IPS-18c (cell line): ENCODE measurements around the gene CNTN5.
"Not testable (repeated sequence)": the region's sequence is repeated elsewhere in the genome, so short reads cannot be mapped to it uniquely, and the experiment has no call there.

Source experiments
- H3K4me3 ChIP-seq: 2 replicates; pipeline ENCODE4 v1.7.0; 2013; ENCODE audit warnings: low read depth, mild to moderate bottlenecking, low read length, moderate library complexity; ENCODE audit not compliant: insufficient read depth
- H3K9me3 ChIP-seq: one replicate; pipeline ENCODE4 v1.6.1; 2013; ENCODE audit warnings: mild to moderate bottlenecking, low read length, moderate library complexity; ENCODE audit not compliant: control insufficient read depth, insufficient read depth

The CNTN5 gene

GRCh38 chr11:100269516-100269915, 1248.8 kb downstream of the CNTN5 start:
- no peak overlapping the region for H3K4me3 ChIP-seq
- H3K9me3 ChIP-seq = no peaks in the 10 kb centered on the region

GRCh38 chr11:100273066-100273815, 1252.5 kb downstream of the CNTN5 start:
- no peaks in the 10 kb centered on the region for H3K9me3 ChIP-seq
- H3K4me3 ChIP-seq = no peak overlapping the region

GRCh38 chr11:100274466-100274865, 1253.7 kb downstream of the CNTN5 start:
- H3K4me3 ChIP-seq, H3K9me3 ChIP-seq: not testable (repeated sequence)

GRCh38 chr11:100294748-100295147, 1274.0 kb downstream of the CNTN5 start:
- H3K4me3 ChIP-seq = no peak overlapping the region

GRCh38 chr11:100296051-100296679, 1275.4 kb downstream of the CNTN5 start:
- no peak overlapping the region for H3K4me3 ChIP-seq
- H3K9me3 ChIP-seq = no peaks in the 10 kb centered on the region

More at GRCh38 chr11:100294748-100295147, 1274.0 kb downstream of the CNTN5 start:
- no peaks in the 10 kb centered on the region for H3K9me3 ChIP-seq

GRCh38 chr11:100297516-100297915, 1276.8 kb downstream of the CNTN5 start:
- no peak overlapping the region for H3K4me3 ChIP-seq
- no peaks in the 10 kb centered on the region for H3K9me3 ChIP-seq

- no peak overlapping the region for H3K4me3 ChIP-seq
Measured at GRCh38 chr11:100302824-100303223, 1282.1 kb downstream of the CNTN5 start.

GRCh38 chr11:100303897-100304296, 1283.1 kb downstream of the CNTN5 start:
- Histone ChIP-seq H3K9me3 (no peaks in the 10 kb centered on the region), H3K4me3 (no peak overlapping the region)

More at GRCh38 chr11:100302824-100303223, 1282.1 kb downstream of the CNTN5 start:
- no peaks in the 10 kb centered on the region for H3K9me3 ChIP-seq

- Histone ChIP-seq H3K4me3 (no peak overlapping the region), H3K9me3 (no peaks in the 10 kb centered on the region)
Measured at GRCh38 chr11:100308202-100308601, 1287.5 kb downstream of the CNTN5 start.

GRCh38 chr11:100315946-100316345, 1295.2 kb downstream of the CNTN5 start:
- H3K4me3 ChIP-seq = no peak overlapping the region
- no peaks in the 10 kb centered on the region for H3K9me3 ChIP-seq

GRCh38 chr11:100316952-100317351, 1296.2 kb downstream of the CNTN5 start:
- no peak overlapping the region for H3K4me3 ChIP-seq
- H3K9me3 ChIP-seq = no peaks in the 10 kb centered on the region

GRCh38 chr11:100319691-100320090, 1298.9 kb downstream of the CNTN5 start:
- H3K4me3 ChIP-seq = no peak overlapping the region
- no peaks in the 10 kb centered on the region for H3K9me3 ChIP-seq

- Histone ChIP-seq H3K4me3 (no peak overlapping the region), H3K9me3 (no peaks in the 10 kb centered on the region)
Measured at GRCh38 chr11:100328626-100329340, 1308.0 kb downstream of the CNTN5 start.

GRCh38 chr11:100329352-100329751, 1308.6 kb downstream of the CNTN5 start:
- Histone ChIP-seq H3K4me3 (no peak overlapping the region), H3K9me3 (no peaks in the 10 kb centered on the region)

GRCh38 chr11:100336873-100337272, 1316.1 kb downstream of the CNTN5 start:
- H3K4me3 ChIP-seq = no peak overlapping the region
- H3K9me3 ChIP-seq = no peaks in the 10 kb centered on the region

GRCh38 chr11:100338144-100338840, 1317.5 kb downstream of the CNTN5 start:
- no peaks in the 10 kb centered on the region for H3K9me3 ChIP-seq
- no peak overlapping the region for H3K4me3 ChIP-seq

- no peak overlapping the region for H3K4me3 ChIP-seq
- H3K9me3 ChIP-seq = no peaks in the 10 kb centered on the region
Measured at GRCh38 chr11:100340466-100341319, 1319.9 kb downstream of the CNTN5 start.
